SU-DHL-6 (cell line): Measurements from ENCODE around the gene DDX5.

Experiments
- CTCF ChIP-seq: fragments of 200-600 bp; sonication (generic); IDR thresholded peaks from one replicate; pipeline ENCODE4 v1.5.1; 2017; ENCODE audit warnings: antibody characterized with exemption, mild to moderate bottlenecking, low read length, moderate library complexity; ENCODE audit not compliant: insufficient read depth, poor library complexity, severe bottlenecking
- EZH2phosphoT487 ChIP-seq: fragments of 200-600 bp; sonication (generic), shearing (Covaris generic); conservative IDR thresholded peaks from 2 replicates; pipeline ENCODE4 v1.6.1; 2018; ENCODE audit warnings: mild to moderate bottlenecking, antibody characterized with exemption, low read length, moderate library complexity, mixed read lengths

- TF ChIP-seq CTCF = no peak
- no peak for TF ChIP-seq EZH2phosphoT487
These were observed 9.7 kb upstream of the DDX5 start for GRCh38 chr17:64515829-64516228.
